Embryonic facial prominence (tissue), 1 donor: Measurements from ENCODE around the gene RPL21.
A peak's percentile ranks its signal among the peaks of the same experiment; 100 is the strongest.

Source experiments
- DNase-seq: peaks from one replicate; pipeline ENCODE4 v3.0.0-alpha.2; 2016; ENCODE audit errors: extremely low spot score

Gene RPL21

GRCh38 chr13:27258637-27259386 lies 7.5 kb downstream of the RPL21 start:
- no peak for DNase-seq

GRCh38 chr13:27259831-27260230 lies 8.5 kb downstream of the RPL21 start:
- no peak for DNase-seq

- no peak for DNase-seq
Measured at GRCh38 chr13:27261396-27261795, 10.0 kb downstream of the RPL21 start.

GRCh38 chr13:27263438-27263837 lies 12.1 kb downstream of the RPL21 start:
- no peak for DNase-seq

- no peak for DNase-seq
Measured at GRCh38 chr13:27264181-27264580, 12.8 kb downstream of the RPL21 start.

GRCh38 chr13:27264648-27265047 lies 13.3 kb downstream of the RPL21 start:
- no peak for DNase-seq

- DNase-seq = no peak
Measured at GRCh38 chr13:27266917-27267316, 15.6 kb downstream of the RPL21 start.

GRCh38 chr13:27267596-27267995 lies 16.2 kb downstream of the RPL21 start:
- DNase-seq = no peak

GRCh38 chr13:27269114-27269665 lies 17.8 kb downstream of the RPL21 start:
- no peak for DNase-seq

- DNase-seq = peak; percentile 22
Measured at GRCh38 chr13:27270594-27271520, 19.5 kb downstream of the RPL21 start, which contains the start of gene RASL11A. Gene RASL11A (plus strand): TSS chr13:27270830. CDS start chr13:27270945, 115 bp downstream.

- DNase-seq = no peak
Measured at GRCh38 chr13:27271570-27272096, 20.3 kb downstream of the RPL21 start.

GRCh38 chr13:27273658-27274425 lies 22.5 kb downstream of the RPL21 start:
- no peak for DNase-seq

GRCh38 chr13:27274631-27275030 lies 23.3 kb downstream of the RPL21 start:
- no peak for DNase-seq

GRCh38 chr13:27276188-27276587 lies 24.8 kb downstream of the RPL21 start:
- no peak for DNase-seq

GRCh38 chr13:27279506-27279905 lies 28.1 kb downstream of the RPL21 start:
- DNase-seq = no peak

- no peak for DNase-seq
Measured at GRCh38 chr13:27280009-27280656, 28.8 kb downstream of the RPL21 start.

GRCh38 chr13:27280841-27281240 lies 29.5 kb downstream of the RPL21 start:
- DNase-seq = no peak

GRCh38 chr13:27281420-27281819 lies 30.1 kb downstream of the RPL21 start:
- no peak for DNase-seq

- no peak for DNase-seq
Measured at GRCh38 chr13:27283906-27284493, 32.6 kb downstream of the RPL21 start.

GRCh38 chr13:27288392-27288791 lies 37.0 kb downstream of the RPL21 start:
- DNase-seq = no peak
